ENCODE data around the gene NLE1. TPM values are rescaled to one million over a fixed set of nuclear protein-coding genes. Genes with fewer than 3 reads are reported as not detected.
"Not testable (repeated sequence)": the region's sequence is repeated elsewhere in the genome, so short reads cannot be mapped to it uniquely, and the experiment has no call there.

The NLE1 gene
- 20.0 TPM for total RNA-seq

GRCh38 chr17:35141681-35142466 is at the start of gene NLE1:
Gene NLE1, minus strand, starts transcription at chr17:35142303. Its CDS starts 28 bp downstream, at chr17:35142275.
- DNase-seq (ENCODE audit: low spot score) = peak; percentile 85

GRCh38 chr17:35191001-35191695 is 49.0 kb upstream of the NLE1 start:
- DNase-seq (ENCODE audit: low spot score) = no peak

- no peak for DNase-seq (ENCODE audit: low spot score)
Observed at GRCh38 chr17:35189291-35189690, 47.2 kb upstream of the NLE1 start.

GRCh38 chr17:35188111-35188510 is 46.0 kb upstream of the NLE1 start:
- no peak for DNase-seq (ENCODE audit: low spot score)

GRCh38 chr17:35187481-35187880 is 45.4 kb upstream of the NLE1 start:
- DNase-seq (ENCODE audit: low spot score) = no peak

- DNase-seq (ENCODE audit: low spot score) = no peak
Observed at GRCh38 chr17:35185849-35186248, 43.7 kb upstream of the NLE1 start.

GRCh38 chr17:35184274-35184673 is 42.2 kb upstream of the NLE1 start:
- no peak for DNase-seq (ENCODE audit: low spot score)

GRCh38 chr17:35183332-35183731 is 41.2 kb upstream of the NLE1 start:
- no peak for DNase-seq (ENCODE audit: low spot score)

- not testable (repeated sequence) for DNase-seq (ENCODE audit: low spot score)
Observed at GRCh38 chr17:35179379-35179778, 37.3 kb upstream of the NLE1 start.

- DNase-seq (ENCODE audit: low spot score) = no peak
Observed at GRCh38 chr17:35176897-35177296, 34.8 kb upstream of the NLE1 start.

GRCh38 chr17:35175638-35176415 is 33.7 kb upstream of the NLE1 start:
- DNase-seq (ENCODE audit: low spot score) = no peak

- no peak for DNase-seq (ENCODE audit: low spot score)
Observed at GRCh38 chr17:35174835-35175334, 32.8 kb upstream of the NLE1 start.

- DNase-seq (ENCODE audit: low spot score) = peak; percentile 27
Observed at GRCh38 chr17:35172321-35172720, 30.2 kb upstream of the NLE1 start.

GRCh38 chr17:35171834-35172233 is 29.7 kb upstream of the NLE1 start:
- DNase-seq (ENCODE audit: low spot score) = no peak

- no peak for DNase-seq (ENCODE audit: low spot score)
Observed at GRCh38 chr17:35170968-35171771, 29.1 kb upstream of the NLE1 start.

GRCh38 chr17:35169835-35170363 is 27.8 kb upstream of the NLE1 start:
- no peak for DNase-seq (ENCODE audit: low spot score)

GRCh38 chr17:35167666-35168065 is 25.6 kb upstream of the NLE1 start:
- no peak for DNase-seq (ENCODE audit: low spot score)

- DNase-seq (ENCODE audit: low spot score) = no peak
Observed at GRCh38 chr17:35167046-35167445, 24.9 kb upstream of the NLE1 start.

GRCh38 chr17:35166526-35166925 is 24.4 kb upstream of the NLE1 start:
- no peak for DNase-seq (ENCODE audit: low spot score)

- DNase-seq (ENCODE audit: low spot score) = no peak
Observed at GRCh38 chr17:35164716-35165115, 22.6 kb upstream of the NLE1 start.

GRCh38 chr17:35163886-35164285 is 21.8 kb upstream of the NLE1 start:
- DNase-seq (ENCODE audit: low spot score) = no peak
